GM23338 (cell line): ENCODE data around the gene YPEL2.

Source experiments
- EZH2 ChIP-seq: fragments of 200-600 bp; sonication (generic); IDR thresholded peaks from one replicate; pipeline ENCODE4 v1.8.0; 2017; ENCODE audit warnings: antibody characterized with exemption, mild to moderate bottlenecking, low read depth; ENCODE audit not compliant: unreplicated experiment
- EZH2phosphoT487 ChIP-seq: fragments of 200-600 bp; sonication (generic); IDR thresholded peaks from one replicate; pipeline ENCODE4 v1.8.1; 2018; ENCODE audit warnings: antibody characterized with exemption; ENCODE audit not compliant: unreplicated experiment
- POLR2AphosphoS5 ChIP-seq: IDR thresholded peaks from 2 replicates; pipeline ENCODE4 v1.6.1; 2016; ENCODE audit warnings: antibody characterized with exemption, low read depth
- TF ChIP-seq, protein P1 (sequence below), 2 experiments: fragments of 200-600 bp in 1 of 2; sonication (generic) in 1 of 2; conservative IDR thresholded peaks; 2 replicates each; pipeline versions ENCODE4 v1.5.1 to v1.6.1; 2016 to 2017; ENCODE audit warnings: antibody characterized with exemption in 2 of 2, low read depth in 2 of 2, mild to moderate bottlenecking in 2 of 2, moderate library complexity in 1 of 2

DNA sequence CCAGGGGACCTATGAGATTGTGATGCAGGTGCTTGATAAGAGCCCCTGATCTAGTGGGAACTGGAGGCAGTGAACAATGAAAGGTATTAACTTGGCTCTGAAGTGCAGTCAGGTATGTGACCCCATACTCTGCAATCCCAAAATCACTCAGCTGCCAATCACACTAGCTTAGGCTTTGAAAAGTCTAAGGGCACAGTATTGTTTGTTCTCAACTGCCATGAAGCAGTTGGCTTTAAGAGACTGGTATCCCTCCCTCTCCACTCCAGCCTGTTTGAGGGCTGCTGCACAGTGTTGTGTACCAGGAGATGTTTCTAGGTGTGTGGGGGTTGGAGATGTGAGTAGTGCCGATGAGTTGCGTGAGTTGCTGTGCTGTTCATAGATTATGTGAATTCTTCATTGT lies 2.4 kb downstream of the YPEL2 start:
- TF ChIP-seq, protein P1, sequence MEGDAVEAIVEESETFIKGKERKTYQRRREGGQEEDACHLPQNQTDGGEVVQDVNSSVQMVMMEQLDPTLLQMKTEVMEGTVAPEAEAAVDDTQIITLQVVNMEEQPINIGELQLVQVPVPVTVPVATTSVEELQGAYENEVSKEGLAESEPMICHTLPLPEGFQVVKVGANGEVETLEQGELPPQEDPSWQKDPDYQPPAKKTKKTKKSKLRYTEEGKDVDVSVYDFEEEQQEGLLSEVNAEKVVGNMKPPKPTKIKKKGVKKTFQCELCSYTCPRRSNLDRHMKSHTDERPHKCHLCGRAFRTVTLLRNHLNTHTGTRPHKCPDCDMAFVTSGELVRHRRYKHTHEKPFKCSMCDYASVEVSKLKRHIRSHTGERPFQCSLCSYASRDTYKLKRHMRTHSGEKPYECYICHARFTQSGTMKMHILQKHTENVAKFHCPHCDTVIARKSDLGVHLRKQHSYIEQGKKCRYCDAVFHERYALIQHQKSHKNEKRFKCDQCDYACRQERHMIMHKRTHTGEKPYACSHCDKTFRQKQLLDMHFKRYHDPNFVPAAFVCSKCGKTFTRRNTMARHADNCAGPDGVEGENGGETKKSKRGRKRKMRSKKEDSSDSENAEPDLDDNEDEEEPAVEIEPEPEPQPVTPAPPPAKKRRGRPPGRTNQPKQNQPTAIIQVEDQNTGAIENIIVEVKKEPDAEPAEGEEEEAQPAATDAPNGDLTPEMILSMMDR (conservative IDR thresholded peaks at IDR 0.05; ENCODE audit: low read depth in 2 of 2) = no peak
- no peak for TF ChIP-seq EZH2
- TF ChIP-seq POLR2AphosphoS5 = no peak
- TF ChIP-seq EZH2phosphoT487 = no peak
